ENCODE data around the gene ATP23.
A peak's percentile ranks its signal among the peaks of the same experiment; 100 is the strongest.

ATP23 gene

GRCh38 chr12:57904848-57905811 is 36.2 kb upstream of the ATP23 start:
- peak; percentile 100 for TF ChIP-seq CTCF (IDR thresholded peaks at IDR 0.05; ENCODE audit: insufficient read depth, missing control alignments)

GRCh38 chr12:57905812-57906475 is 35.4 kb upstream of the ATP23 start:
- FAIRE-seq (no peak), DNase-seq (ENCODE audit: insufficient read length, low spot score) (no peak)
- TF ChIP-seq CTCF (IDR thresholded peaks at IDR 0.05; ENCODE audit: insufficient read depth, missing control alignments) = no peak

More at GRCh38 chr12:57904848-57905811, 36.2 kb upstream of the ATP23 start:
- DNase-seq (ENCODE audit: insufficient read length, low spot score) (peak; percentile 57), FAIRE-seq (peak; percentile 63)

- no peak for DNase-seq (ENCODE audit: insufficient read length, low spot score)
- no peak for TF ChIP-seq CTCF (IDR thresholded peaks at IDR 0.05; ENCODE audit: insufficient read depth, missing control alignments)
- no peak for FAIRE-seq
Measured at GRCh38 chr12:57906821-57907220, 34.5 kb upstream of the ATP23 start.

DNA sequence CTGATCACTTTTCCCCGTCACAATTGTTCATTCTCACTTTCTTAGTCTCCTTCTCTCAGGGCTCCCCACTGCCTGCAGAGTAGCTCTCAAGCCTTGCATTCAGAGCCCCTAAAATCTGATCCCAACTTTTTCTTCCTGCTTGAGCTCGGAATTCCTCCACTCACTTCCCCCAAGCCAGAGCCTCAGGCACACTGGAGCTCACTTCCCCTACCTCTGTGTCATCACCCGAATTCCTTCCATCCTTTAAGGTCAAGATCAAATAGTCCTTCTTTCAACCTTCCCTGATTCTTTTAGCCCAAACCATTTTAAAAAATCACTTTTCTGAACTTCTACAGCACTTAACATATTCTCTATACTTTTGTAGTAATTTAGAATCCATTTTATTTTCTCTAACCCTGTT is 34.1 kb upstream of the ATP23 start:
- no peak for FAIRE-seq
- TF ChIP-seq CTCF (IDR thresholded peaks at IDR 0.05; ENCODE audit: insufficient read depth, missing control alignments) = no peak
- no peak for DNase-seq (ENCODE audit: insufficient read length, low spot score)

DNA sequence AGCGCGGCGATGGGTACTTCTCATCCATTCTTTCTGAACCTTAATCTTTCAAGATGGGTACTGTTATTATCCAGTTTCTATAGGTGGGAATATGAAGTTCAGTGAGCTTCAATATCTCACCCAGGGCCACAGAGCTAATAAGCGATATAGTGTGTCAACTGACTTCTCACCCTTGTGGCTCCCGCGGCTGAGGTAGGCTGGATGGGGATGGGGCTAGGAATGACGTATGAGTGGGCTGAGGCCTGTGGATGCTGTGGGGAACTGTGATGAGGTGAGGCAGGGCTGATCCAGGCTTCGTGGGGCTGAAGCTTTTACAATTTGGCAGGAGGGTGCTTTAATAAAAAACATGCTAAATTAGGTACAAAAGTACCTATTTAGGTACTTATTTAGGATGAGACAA is 32.9 kb upstream of the ATP23 start:
- no peak for FAIRE-seq
- DNase-seq (ENCODE audit: insufficient read length, low spot score) = no peak
- no peak for TF ChIP-seq CTCF (IDR thresholded peaks at IDR 0.05; ENCODE audit: insufficient read depth, missing control alignments)

- DNase-seq (ENCODE audit: insufficient read length, low spot score) (no peak), FAIRE-seq (no peak)
- TF ChIP-seq CTCF (IDR thresholded peaks at IDR 0.05; ENCODE audit: insufficient read depth, missing control alignments) = no peak
Measured at GRCh38 chr12:57909056-57909455, 32.3 kb upstream of the ATP23 start.

All from D721Med (cell line).